Suprapubic skin (tissue), 4 donors: ENCODE measurements around the gene ZBTB8B. TPM values are rescaled to one million over a fixed set of nuclear protein-coding genes. Genes with fewer than 3 reads are reported as not detected.

Experiments
- DNase-seq, 2 donors: peaks; one replicate each; pipeline ENCODE4 v3.0.0-alpha.2; 2019; ENCODE audit warnings: low spot score in 2 of 2
- H3K27ac ChIP-seq: fragments of 200-600 bp; sonication (generic); one replicate; pipeline ENCODE4 v1.5.1; 2019
- H3K27me3 ChIP-seq: fragments of 200-600 bp; sonication (generic); one replicate; pipeline ENCODE4 v1.5.1; 2019
- H3K36me3 ChIP-seq: fragments of 200-600 bp; sonication (generic); one replicate; pipeline ENCODE4 v1.5.1; 2019
- H3K4me1 ChIP-seq: fragments of 200-600 bp; sonication (generic); one replicate; pipeline ENCODE4 v1.5.1; 2019
- H3K4me3 ChIP-seq: fragments of 200-600 bp; sonication (generic); one replicate; pipeline ENCODE4 v1.5.1; 2019; ENCODE audit warnings: mild to moderate bottlenecking
- H3K9me3 ChIP-seq: fragments of 200-600 bp; sonication (generic); one replicate; pipeline ENCODE4 v1.5.1; 2019
- EP300 ChIP-seq: sonication (generic); formaldehyde crosslinking; IDR thresholded peaks from one replicate; pipeline ENCODE4 v1.6.1; 2017; ENCODE audit warnings: antibody characterized with exemption
- POLR2A ChIP-seq, 2 donors: fragments of 450-650 bp; IDR thresholded peaks; one replicate each; pipeline ENCODE4 v1.6.1; 2017; ENCODE audit warnings: antibody characterized with exemption in 2 of 2, mild to moderate bottlenecking in 2 of 2, moderate library complexity in 2 of 2
- POLR2AphosphoS5 ChIP-seq, 3 donors: sonication (generic); formaldehyde crosslinking; IDR thresholded peaks; one replicate each; pipeline ENCODE4 v1.6.1; 2017; ENCODE audit warnings: antibody characterized with exemption in 3 of 3
- WGBS: methylation state at CpG from one replicate; pipeline ENCODE4 v1.1.5; 2018; 5-methylcytosine and 5-hydroxymethylcytosine counted together
- total RNA-seq, 4 donors: library from RNA; depleted of rRNA; stranded (reverse); fragments of >200 nt; gene quantifications; one replicate each; pipeline ENCODE4 v1.1.0, GENCODE V29; 2016
- TF ChIP-seq, protein P1 (sequence below), 2 donors: fragments of 200-600 bp in 1 of 2; fragments of 450-650 bp in 1 of 2; sonication (generic) in 1 of 2; IDR thresholded peaks; one replicate each; pipeline ENCODE4 v1.5.1; 2016 to 2019; ENCODE audit warnings: antibody characterized with exemption in 2 of 2, mild to moderate bottlenecking in 1 of 2, moderate library complexity in 1 of 2

Gene ZBTB8B
- total RNA-seq = under 1 TPM in 1 of 4 donors, not detected in 3; 0.08 TPM

DNA sequence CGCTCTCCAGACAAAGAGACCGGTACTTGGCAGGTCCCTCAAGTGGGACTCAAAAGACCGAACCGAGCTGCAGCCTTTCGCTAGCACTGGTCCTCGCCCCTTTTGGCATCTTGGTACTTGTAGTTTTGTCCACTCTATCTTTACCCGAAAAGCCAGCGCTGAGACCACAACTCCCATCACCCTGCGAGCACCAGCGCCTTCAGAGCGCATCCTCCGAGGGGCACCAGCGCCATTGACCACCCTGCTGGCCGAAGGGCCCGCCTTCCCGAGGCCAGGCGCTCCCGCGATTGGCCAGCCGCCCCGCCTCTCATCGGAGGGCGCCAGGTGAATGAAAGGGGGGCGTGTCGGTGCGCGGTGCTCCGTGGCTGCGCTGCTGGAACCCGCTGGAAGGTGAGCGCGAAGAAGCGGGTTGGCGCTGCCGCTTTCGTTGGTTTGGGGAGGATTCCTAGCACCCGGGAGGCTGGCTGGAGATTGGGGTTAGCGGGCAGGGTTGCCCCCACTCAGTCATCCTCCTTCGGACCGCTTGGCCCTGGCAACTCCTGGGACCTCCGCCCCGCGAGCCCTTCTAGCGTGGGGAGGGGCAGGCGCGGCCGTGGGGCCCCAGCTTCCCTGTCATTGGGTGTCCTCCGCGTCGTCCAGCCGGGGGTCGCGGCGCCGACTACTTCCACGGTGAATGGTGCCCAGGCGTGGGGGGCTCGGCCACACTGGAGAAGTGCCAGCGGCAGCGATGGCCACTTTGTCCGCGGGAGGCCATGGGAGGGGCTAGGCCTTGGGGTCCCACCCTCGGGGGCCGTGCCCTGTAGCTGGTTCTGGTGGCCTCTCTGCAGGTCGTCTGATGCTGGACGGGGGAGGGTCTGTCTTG is at the start of gene ZBTB8B:
TSS of gene ZBTB8B (plus strand) at position 357 of the 862 bp plus-strand sequence. CDS start 5,553 bp downstream, outside the sequence.
- no peaks in the 10 kb centered on the region for H3K9me3 ChIP-seq
- H3K27me3 ChIP-seq = peaks cover 43% of the 10 kb centered on the region
- 4% methylated on average over 20 of the region's 66 CpGs for WGBS
- no peak within 1 kb of the TSS for H3K27ac ChIP-seq
- DNase-seq = peak in 1 of 2 donors; percentile 62
- peaks cover 16% of the 10 kb centered on the region for H3K4me1 ChIP-seq
- no peaks in the 10 kb centered on the region for H3K36me3 ChIP-seq
- H3K4me3 ChIP-seq = peak within 1 kb of the TSS; percentile 49
- TF ChIP-seq POLR2A (IDR thresholded peaks at IDR 0.05) (no peak), POLR2AphosphoS5 (IDR thresholded peaks at IDR 0.05) (no peak), EP300 (no peak)
- TF ChIP-seq, protein P1, sequence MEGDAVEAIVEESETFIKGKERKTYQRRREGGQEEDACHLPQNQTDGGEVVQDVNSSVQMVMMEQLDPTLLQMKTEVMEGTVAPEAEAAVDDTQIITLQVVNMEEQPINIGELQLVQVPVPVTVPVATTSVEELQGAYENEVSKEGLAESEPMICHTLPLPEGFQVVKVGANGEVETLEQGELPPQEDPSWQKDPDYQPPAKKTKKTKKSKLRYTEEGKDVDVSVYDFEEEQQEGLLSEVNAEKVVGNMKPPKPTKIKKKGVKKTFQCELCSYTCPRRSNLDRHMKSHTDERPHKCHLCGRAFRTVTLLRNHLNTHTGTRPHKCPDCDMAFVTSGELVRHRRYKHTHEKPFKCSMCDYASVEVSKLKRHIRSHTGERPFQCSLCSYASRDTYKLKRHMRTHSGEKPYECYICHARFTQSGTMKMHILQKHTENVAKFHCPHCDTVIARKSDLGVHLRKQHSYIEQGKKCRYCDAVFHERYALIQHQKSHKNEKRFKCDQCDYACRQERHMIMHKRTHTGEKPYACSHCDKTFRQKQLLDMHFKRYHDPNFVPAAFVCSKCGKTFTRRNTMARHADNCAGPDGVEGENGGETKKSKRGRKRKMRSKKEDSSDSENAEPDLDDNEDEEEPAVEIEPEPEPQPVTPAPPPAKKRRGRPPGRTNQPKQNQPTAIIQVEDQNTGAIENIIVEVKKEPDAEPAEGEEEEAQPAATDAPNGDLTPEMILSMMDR (IDR thresholded peaks at IDR 0.05) = peak in 1 of 2 donors; percentile 7

GRCh38 chr1:32421775-32422174 is 43.1 kb upstream of the ZBTB8B start:
- no peaks in the 10 kb centered on the region for H3K36me3 ChIP-seq
- 83% methylated on average over 1 of the region's 1 CpG for WGBS
- TF ChIP-seq POLR2AphosphoS5 (IDR thresholded peaks at IDR 0.05) (no peak), POLR2A (IDR thresholded peaks at IDR 0.05) (no peak), EP300 (no peak)
- TF ChIP-seq, protein P1 (IDR thresholded peaks at IDR 0.05) = no peak
- H3K4me3 ChIP-seq = no peak overlapping the region
- DNase-seq = no peak
- H3K27ac ChIP-seq = no peak overlapping the region
- peaks cover 5% of the 10 kb centered on the region for H3K4me1 ChIP-seq
- no peaks in the 10 kb centered on the region for H3K27me3 ChIP-seq
- no peaks in the 10 kb centered on the region for H3K9me3 ChIP-seq

- Histone ChIP-seq H3K9me3 (no peaks in the 10 kb centered on the region), H3K4me3 (peak overlapping the region; percentile 37), H3K36me3 (no peaks in the 10 kb centered on the region), H3K27me3 (no peaks in the 10 kb centered on the region), H3K27ac (no peak overlapping the region), H3K4me1 (peaks cover 10% of the 10 kb centered on the region)
- TF ChIP-seq, protein P1 (IDR thresholded peaks at IDR 0.05) = no peak
- TF ChIP-seq POLR2A (IDR thresholded peaks at IDR 0.05) (no peak), EP300 (no peak), POLR2AphosphoS5 (IDR thresholded peaks at IDR 0.05) (no peak)
- under 1% methylated on average over 30 of the region's 36 CpGs for WGBS
- DNase-seq = no peak
Observed at GRCh38 chr1:32426489-32427255, 38.2 kb upstream of the ZBTB8B start.

DNA sequence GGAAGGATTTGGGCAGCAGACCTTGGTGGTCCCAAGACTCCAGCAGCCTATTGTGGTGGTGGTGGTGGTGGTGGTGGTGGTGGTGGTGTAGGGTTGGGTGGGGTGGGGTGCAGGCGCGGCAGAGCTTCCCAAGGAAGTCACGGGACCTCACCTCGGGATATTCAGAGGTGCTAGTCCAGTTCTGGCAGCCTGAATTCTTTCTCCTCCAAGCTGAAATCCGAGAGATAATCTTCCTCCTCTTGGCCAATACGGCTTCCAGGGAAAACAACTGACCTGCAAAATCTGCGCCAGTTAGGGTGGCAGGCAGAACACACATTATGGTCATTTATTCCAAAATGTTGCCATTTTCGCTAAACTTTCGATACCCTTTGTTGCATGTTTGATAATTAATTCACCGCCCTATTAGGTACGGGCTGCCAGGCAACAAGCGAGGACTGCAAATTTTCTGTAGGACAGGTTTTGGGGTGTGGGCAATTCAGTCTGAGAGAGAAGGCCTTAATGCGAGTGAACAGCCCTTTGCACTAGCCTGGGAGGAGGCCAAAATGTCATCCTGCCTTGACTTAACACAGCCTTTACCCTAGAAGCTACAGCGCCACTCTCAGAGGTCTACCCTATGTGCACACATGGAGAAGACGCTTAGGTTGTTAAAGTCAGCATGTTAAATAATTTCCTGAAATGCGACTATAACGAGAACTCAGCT is 37.5 kb upstream of the ZBTB8B start:
- H3K27me3 ChIP-seq = no peaks in the 10 kb centered on the region
- DNase-seq = no peak
- TF ChIP-seq, protein P1 (IDR thresholded peaks at IDR 0.05) = no peak
- TF ChIP-seq POLR2AphosphoS5 (IDR thresholded peaks at IDR 0.05) = no peak
- no peak for TF ChIP-seq EP300
- TF ChIP-seq POLR2A (IDR thresholded peaks at IDR 0.05) = no peak
- H3K9me3 ChIP-seq = no peaks in the 10 kb centered on the region
- peaks cover 10% of the 10 kb centered on the region for H3K4me1 ChIP-seq
- 58% methylated on average over 13 of the region's 17 CpGs for WGBS
- H3K27ac ChIP-seq = no peak overlapping the region
- H3K4me3 ChIP-seq = peak overlapping the region; percentile 37
- no peaks in the 10 kb centered on the region for H3K36me3 ChIP-seq
